Prostate gland (tissue), 2 donors: ENCODE results near the gene DLG2. TPM values are rescaled to one million over a fixed set of nuclear protein-coding genes. Genes with fewer than 3 reads are reported as not detected.
"Not testable (repeated sequence)": the region's sequence is repeated elsewhere in the genome, so short reads cannot be mapped to it uniquely, and the experiment has no call there.

Experiments used
- DNase-seq: peaks from one replicate; pipeline ENCODE4 v3.0.0-alpha.2; 2019; ENCODE audit warnings: low spot score
- H3K27ac ChIP-seq, 2 donors: fragments of 200-600 bp; sonication (generic); 2 replicates each; pipeline ENCODE4 v1.5.1; 2017 to 2019
- H3K27me3 ChIP-seq: fragments of 200-600 bp; sonication (generic); replicated peaks from 2 replicates; pipeline ENCODE4 v1.5.1; 2019; ENCODE audit not compliant: insufficient read depth
- H3K36me3 ChIP-seq, 2 donors: fragments of 200-600 bp; sonication (generic); 1 replicate in 1 of 2; 2 replicates in 1 of 2; pipeline versions ENCODE4 v1.5.1 to v1.8.1; 2017 to 2019
- H3K4me1 ChIP-seq: fragments of 200-600 bp; sonication (generic); replicated peaks from 2 replicates; pipeline ENCODE4 v1.5.1; 2019
- H3K4me3 ChIP-seq, 2 donors: fragments of 200-600 bp; sonication (generic); 2 replicates each; pipeline ENCODE4 v1.5.1; 2017 to 2019
- H3K9me3 ChIP-seq: fragments of 200-600 bp; sonication (generic); 2 replicates; pipeline ENCODE4 v1.5.1; 2017
- POLR2A ChIP-seq: fragments of 450-650 bp; IDR thresholded peaks from one replicate; pipeline ENCODE4 v1.6.1; 2016; ENCODE audit warnings: antibody characterized with exemption, mild to moderate bottlenecking
- POLR2AphosphoS5 ChIP-seq: sonication (generic); formaldehyde crosslinking; IDR thresholded peaks from one replicate; pipeline ENCODE4 v1.6.1; 2017; ENCODE audit warnings: antibody characterized with exemption
- WGBS: methylation state at CpG from one replicate; pipeline ENCODE4 v1.1.5; 2018; 5-methylcytosine and 5-hydroxymethylcytosine counted together
- intact Hi-C: fragments of 100-400 bp; cut with DNase I; formaldehyde crosslinking; loops from one replicate; pipeline ENCODE4 v1.14.2; 2022
- total RNA-seq, 2 donors: library from RNA; depleted of rRNA; stranded (reverse); fragments of >200 nt; gene quantifications; one replicate each; pipeline ENCODE4 v1.1.0, GENCODE V29; 2016
- TF ChIP-seq, protein P1 (sequence below), 4 experiments: fragments of 200-600 bp in 2 of 4; fragments of 450-650 bp in 2 of 4; sonication (generic) in 2 of 4; IDR thresholded peaks; 1 replicate in 3 of 4; 2 replicates in 1 of 4; pipeline ENCODE4 v1.5.1; 2016 to 2019; ENCODE audit warnings: antibody characterized with exemption in 4 of 4, mild to moderate bottlenecking in 2 of 4, moderate library complexity in 2 of 4

The DLG2 gene
- total RNA-seq, 2 donors from 2014 or later = 9.8 to 16.2 TPM

DNA sequence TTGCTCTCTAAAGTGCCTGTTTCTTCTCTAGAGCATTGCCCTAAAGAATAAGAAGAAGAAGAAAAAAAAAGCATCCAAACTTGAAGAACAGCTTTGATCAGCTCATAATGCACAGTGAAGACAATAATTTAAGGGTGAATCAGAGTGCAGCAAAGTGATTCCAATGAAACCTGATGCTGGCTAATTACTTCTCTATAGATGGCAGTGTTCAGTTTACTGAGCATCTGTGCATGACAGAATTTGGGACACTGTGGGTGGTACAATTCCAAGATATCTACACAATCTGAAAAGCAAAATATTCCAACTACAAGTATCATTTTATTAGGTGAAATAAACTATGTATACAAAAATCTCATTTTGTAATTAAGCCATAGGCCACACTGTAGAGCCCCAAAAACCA is 1890.5 kb downstream of the DLG2 start:
- intact Hi-C loops = no loop called here
- H3K27ac ChIP-seq = no peak overlapping the region
- no peaks in the 10 kb centered on the region for H3K9me3 ChIP-seq
- H3K4me1 ChIP-seq = no peaks in the 10 kb centered on the region
- H3K4me3 ChIP-seq = no peak overlapping the region
- no peaks in the 10 kb centered on the region for H3K27me3 ChIP-seq
- TF ChIP-seq, protein P1, sequence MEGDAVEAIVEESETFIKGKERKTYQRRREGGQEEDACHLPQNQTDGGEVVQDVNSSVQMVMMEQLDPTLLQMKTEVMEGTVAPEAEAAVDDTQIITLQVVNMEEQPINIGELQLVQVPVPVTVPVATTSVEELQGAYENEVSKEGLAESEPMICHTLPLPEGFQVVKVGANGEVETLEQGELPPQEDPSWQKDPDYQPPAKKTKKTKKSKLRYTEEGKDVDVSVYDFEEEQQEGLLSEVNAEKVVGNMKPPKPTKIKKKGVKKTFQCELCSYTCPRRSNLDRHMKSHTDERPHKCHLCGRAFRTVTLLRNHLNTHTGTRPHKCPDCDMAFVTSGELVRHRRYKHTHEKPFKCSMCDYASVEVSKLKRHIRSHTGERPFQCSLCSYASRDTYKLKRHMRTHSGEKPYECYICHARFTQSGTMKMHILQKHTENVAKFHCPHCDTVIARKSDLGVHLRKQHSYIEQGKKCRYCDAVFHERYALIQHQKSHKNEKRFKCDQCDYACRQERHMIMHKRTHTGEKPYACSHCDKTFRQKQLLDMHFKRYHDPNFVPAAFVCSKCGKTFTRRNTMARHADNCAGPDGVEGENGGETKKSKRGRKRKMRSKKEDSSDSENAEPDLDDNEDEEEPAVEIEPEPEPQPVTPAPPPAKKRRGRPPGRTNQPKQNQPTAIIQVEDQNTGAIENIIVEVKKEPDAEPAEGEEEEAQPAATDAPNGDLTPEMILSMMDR (IDR thresholded peaks at IDR 0.05) = no peak
- no peak for TF ChIP-seq POLR2AphosphoS5
- no peak for TF ChIP-seq POLR2A
- H3K36me3 ChIP-seq = no peaks in the 10 kb centered on the region
- DNase-seq = no peak

DNA sequence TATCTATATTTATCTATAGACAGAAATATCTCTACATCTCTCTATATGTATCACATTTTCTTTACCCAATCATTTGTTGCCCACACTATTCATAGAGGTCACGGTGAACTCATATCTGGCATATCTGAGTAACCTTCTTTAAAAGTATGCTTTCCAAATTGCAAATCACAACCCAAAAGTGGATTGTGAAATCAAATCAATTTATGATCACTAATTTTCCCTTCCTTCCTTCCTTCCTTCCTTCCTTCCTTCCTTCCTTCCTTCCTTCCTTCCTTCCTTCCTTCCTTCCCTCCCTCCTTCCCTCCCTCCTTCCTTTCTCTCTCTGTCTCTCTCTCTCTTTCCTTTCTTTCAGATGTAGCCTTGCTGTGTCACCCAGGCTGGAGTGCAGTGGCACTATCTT is 1893.0 kb downstream of the DLG2 start:
- no peak for DNase-seq
- H3K36me3 ChIP-seq = no peaks in the 10 kb centered on the region

DNA sequence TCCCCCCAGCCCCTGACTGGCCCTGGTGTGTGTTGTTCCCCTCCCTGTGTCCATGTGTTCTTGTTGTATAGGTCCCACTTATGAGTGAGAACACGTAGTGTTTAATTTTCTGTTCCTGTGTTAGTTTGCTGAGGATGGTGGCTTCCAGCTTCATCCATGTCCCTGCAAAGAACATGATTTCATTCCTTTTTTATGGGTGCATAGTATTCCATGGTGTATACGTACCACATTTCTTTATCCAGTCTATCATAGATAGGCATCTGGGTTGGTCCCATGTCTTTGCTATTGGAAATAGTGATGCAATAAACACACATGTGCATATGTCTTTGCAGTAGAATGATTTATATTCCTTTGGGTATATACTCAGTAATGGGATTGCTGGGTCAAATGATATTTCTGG is 1895.9 kb downstream of the DLG2 start:
- H3K27ac ChIP-seq, H3K27me3 ChIP-seq, DNase-seq, H3K36me3 ChIP-seq, H3K4me1 ChIP-seq, H3K4me3 ChIP-seq, intact Hi-C loops, H3K9me3 ChIP-seq: not testable (repeated sequence)
- 97% methylated on average over 2 of the region's 2 CpGs for WGBS

More for the DNA sequence above, 1893.0 kb downstream of the DLG2 start:
- intact Hi-C loops = no loop called here
- no peak overlapping the region for H3K27ac ChIP-seq
- TF ChIP-seq, protein P1 (IDR thresholded peaks at IDR 0.05) = no peak
- TF ChIP-seq POLR2A = no peak
- H3K4me3 ChIP-seq = no peak overlapping the region
- H3K9me3 ChIP-seq = no peaks in the 10 kb centered on the region
- H3K27me3 ChIP-seq = no peaks in the 10 kb centered on the region
- 100% methylated on average over 1 of the region's 1 CpG for WGBS
- no peaks in the 10 kb centered on the region for H3K4me1 ChIP-seq

DNA sequence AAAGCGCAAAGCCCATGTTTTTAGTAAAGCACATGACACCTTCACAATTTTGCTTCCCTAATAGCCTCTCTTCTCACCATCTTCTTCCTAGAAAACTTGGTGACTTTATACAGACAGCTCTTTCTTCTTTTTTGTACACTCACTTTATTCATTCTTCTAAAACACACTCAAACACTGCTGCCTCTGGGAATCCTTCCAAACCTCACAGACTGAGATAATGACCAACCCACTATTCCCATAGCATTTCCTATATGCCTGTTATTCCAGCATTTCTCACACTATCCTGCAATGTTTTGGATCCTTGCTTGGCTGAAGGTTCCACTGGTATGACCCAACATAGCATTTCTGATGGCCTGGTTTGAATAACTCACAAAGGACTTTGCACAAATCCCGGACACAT is 1898.9 kb downstream of the DLG2 start:
- Histone ChIP-seq H3K27me3 (no peaks in the 10 kb centered on the region), H3K9me3 (no peaks in the 10 kb centered on the region), H3K4me1 (peaks cover 3% of the 10 kb centered on the region), H3K36me3 (no peaks in the 10 kb centered on the region), H3K27ac (no peak overlapping the region), H3K4me3 (no peak overlapping the region)
- intact Hi-C loops = no loop called here
- 98% methylated on average over 2 of the region's 2 CpGs for WGBS
- no peak for DNase-seq
- TF ChIP-seq, protein P1 (IDR thresholded peaks at IDR 0.05) = no peak
- TF ChIP-seq POLR2A (no peak), POLR2AphosphoS5 (no peak)

DNA sequence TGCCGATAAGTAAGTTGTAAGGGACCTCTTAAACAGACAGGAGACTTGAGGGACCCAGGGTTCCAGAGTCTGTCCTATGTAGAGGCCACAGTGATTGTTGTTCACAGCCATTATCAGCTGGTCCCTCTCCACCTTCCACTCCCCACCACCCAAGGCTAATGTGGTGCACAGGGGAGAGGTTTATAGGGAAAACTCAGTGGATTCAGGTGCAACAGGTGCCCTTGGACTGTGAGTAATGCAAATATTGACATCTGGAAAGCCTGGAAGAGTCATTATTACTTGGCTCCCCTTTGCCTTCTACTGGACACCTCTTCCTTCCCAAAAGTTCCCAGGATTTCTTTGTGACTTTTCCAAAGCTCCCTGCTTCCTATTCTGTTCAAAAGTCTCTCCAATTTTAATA is 1899.9 kb downstream of the DLG2 start:
- WGBS = 100% methylated on average over 1 of the region's 1 CpG
- intact Hi-C loops = no loop called here

More for the DNA sequence above, 1899.9 kb downstream of the DLG2 start:
- TF ChIP-seq POLR2A (no peak), POLR2AphosphoS5 (no peak)
- TF ChIP-seq, protein P1 (IDR thresholded peaks at IDR 0.05) = no peak
- no peaks in the 10 kb centered on the region for H3K9me3 ChIP-seq
- H3K27me3 ChIP-seq = no peaks in the 10 kb centered on the region
- no peaks in the 10 kb centered on the region for H3K36me3 ChIP-seq
- H3K4me1 ChIP-seq = peaks cover 3% of the 10 kb centered on the region
- H3K4me3 ChIP-seq = no peak overlapping the region
- H3K27ac ChIP-seq = no peak overlapping the region
- no peak for DNase-seq
